ENCODE data around the gene FBRSL1.

DNA sequence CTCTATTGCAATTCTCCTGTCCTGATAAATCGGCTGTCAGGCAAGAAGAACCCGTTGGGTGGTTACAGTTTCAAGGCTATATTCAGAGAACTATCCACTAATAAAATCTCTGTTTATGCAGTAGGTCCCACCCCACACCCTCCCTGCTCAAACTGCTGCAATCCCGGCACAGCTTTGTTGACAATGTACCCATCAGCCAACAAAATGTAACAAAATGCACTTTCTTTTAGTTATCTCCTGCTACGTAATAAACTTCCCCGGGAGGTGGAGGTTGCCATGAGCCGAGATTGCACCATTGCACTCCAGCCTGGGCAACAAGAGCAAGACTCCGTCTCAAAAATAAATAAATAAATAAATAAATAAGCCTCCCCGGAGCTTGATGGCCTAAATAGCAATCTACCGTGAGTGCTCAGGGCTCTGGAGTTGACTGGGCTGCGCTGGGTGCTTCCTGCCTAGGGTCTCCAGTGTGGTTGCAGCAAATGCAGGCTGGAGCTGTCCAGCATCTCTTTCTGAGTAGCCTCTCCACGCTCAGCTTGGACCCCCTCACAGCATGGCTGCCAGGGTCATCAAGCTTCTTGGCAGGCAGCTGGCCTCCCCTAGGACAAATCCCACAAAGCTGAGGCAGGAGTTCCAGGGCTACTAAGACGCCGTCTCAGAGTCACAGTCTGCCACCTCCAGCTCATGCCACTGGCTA is 43.2 kb upstream of the FBRSL1 start:
- TF ChIP-seq, protein P1, sequence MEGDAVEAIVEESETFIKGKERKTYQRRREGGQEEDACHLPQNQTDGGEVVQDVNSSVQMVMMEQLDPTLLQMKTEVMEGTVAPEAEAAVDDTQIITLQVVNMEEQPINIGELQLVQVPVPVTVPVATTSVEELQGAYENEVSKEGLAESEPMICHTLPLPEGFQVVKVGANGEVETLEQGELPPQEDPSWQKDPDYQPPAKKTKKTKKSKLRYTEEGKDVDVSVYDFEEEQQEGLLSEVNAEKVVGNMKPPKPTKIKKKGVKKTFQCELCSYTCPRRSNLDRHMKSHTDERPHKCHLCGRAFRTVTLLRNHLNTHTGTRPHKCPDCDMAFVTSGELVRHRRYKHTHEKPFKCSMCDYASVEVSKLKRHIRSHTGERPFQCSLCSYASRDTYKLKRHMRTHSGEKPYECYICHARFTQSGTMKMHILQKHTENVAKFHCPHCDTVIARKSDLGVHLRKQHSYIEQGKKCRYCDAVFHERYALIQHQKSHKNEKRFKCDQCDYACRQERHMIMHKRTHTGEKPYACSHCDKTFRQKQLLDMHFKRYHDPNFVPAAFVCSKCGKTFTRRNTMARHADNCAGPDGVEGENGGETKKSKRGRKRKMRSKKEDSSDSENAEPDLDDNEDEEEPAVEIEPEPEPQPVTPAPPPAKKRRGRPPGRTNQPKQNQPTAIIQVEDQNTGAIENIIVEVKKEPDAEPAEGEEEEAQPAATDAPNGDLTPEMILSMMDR (IDR thresholded peaks at IDR 0.05; ENCODE audit: control extremely low read depth in 1 of 3, insufficient read depth in 1 of 3, low read depth in 1 of 3, low read length in 3 of 3), result no peak
- TF ChIP-seq, protein P2, sequence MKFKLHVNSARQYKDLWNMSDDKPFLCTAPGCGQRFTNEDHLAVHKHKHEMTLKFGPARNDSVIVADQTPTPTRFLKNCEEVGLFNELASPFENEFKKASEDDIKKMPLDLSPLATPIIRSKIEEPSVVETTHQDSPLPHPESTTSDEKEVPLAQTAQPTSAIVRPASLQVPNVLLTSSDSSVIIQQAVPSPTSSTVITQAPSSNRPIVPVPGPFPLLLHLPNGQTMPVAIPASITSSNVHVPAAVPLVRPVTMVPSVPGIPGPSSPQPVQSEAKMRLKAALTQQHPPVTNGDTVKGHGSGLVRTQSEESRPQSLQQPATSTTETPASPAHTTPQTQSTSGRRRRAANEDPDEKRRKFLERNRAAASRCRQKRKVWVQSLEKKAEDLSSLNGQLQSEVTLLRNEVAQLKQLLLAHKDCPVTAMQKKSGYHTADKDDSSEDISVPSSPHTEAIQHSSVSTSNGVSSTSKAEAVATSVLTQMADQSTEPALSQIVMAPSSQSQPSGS (IDR thresholded peaks at IDR 0.05; ENCODE audit: low read length), result no peak
- no peak for TF ChIP-seq POLR2A (IDR thresholded peaks at IDR 0.05; ENCODE audit: control extremely low read depth in 1 of 2, low read depth in 2 of 2, low read length in 2 of 2)
- no peak for TF ChIP-seq RFX5 (IDR thresholded peaks at IDR 0.05; ENCODE audit: borderline replicate concordance, low read depth, low read length)
- no peak for TF ChIP-seq SIX5 (IDR thresholded peaks at IDR 0.05; ENCODE audit: low read depth, low read length)
- TF ChIP-seq CBX5 (IDR thresholded peaks at IDR 0.05; ENCODE audit: low read depth, low read length), result no peak
- TF ChIP-seq SIN3A (conservative IDR thresholded peaks at IDR 0.05 in 1 of 2, IDR thresholded peaks at IDR 0.05 in 1 of 2; ENCODE audit: low read depth in 1 of 2, low read length in 2 of 2), result no peak
- no peak for TF ChIP-seq FOSL1 (IDR thresholded peaks at IDR 0.05; ENCODE audit: insufficient read depth, low read depth, low read length)
